ENCODE results near the gene ESPN.
A peak's percentile ranks its signal among the peaks of the same experiment; 100 is the strongest.
"Not testable (repeated sequence)": the region's sequence is repeated elsewhere in the genome, so short reads cannot be mapped to it uniquely, and the experiment has no call there.

Gene ESPN

DNA sequence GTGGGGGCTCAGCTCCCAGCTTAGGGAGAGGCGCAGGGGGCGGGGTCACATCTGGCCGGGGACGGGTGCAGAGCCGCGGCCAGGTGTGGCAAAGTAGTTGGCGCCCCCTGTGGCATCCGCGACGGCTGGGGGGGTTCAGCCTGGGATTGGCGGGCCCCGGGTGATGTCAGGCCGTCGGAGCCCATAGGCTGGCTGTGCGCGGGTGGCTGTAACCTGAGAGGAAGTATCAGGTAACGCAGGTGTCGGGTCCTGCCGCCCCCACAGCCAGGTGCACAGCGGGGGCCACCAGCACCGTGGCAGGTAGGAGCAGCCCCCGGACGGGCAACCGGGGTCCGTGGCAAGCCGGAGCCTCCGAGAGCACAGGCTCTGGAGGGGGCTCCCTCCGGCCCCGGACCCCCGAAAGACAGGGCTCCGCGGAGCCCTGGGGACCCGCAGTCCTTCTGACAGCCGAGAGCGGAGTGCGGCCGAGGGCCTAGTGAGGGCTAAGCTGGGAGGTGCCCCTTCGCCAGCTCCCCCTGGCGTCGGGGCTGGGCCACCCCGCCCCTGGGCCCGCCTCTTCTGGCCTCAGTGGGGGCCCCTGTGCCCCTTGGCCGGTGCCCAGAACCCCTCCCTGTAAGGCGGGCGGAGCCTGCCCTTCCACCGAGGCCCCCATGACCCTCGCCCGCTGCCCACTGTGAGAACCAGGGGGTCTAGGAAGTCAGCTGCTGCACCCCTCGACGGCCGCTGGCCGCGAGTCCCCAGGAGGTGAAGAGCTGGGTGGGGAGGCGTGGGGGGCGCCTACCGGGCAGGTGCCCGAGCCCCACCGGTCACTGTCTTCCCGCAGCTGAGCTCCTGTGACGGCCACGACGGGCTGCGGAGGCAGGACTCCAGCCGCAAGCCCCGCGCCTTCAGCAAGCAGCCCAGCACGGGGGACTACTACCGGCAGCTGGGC lies 23.5 kb downstream of the ESPN start:
- ATAC-seq = no peak
- DNase-seq = no peak

DNA sequence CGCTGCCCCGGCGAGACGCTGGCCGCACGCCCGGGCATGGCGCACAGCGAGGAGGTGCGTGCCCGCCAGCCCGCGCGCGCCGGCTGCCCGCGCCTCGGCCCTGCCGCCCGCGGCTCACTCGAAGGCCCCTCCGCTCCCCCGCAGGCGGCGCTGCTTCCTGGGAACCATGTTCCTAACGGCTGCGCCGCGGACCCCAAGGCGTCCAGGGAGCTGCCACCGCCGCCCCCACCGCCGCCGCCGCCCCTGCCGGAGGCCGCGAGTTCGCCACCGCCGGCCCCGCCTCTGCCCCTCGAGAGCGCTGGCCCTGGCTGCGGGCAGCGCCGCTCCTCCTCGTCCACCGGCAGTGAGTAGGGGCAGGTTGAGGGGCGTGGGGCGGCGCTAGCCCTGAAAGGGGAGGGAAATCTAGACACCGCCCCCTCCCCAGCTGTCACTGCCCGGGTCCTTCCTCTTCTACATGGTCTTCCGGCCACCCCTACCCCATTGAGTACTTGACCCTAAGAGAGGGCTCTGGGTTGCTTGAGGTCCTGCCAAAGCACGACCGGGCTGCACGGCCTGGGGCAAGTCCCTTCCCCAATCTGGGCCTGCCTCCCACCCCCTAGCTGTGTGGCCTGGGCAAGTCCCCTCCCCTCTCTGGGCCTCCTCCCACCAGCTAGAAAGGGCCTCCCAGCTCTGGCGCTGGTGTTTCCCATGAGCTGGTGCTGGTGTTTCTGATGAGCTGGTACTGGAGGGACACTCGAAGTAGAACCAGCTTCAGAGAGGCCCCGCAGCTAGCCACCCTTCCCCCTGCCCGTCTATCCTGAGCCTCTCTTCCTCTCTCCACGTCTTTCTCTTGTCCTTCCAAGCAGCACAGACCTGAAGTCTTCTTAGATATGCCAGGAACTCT lies 24.4 kb downstream of the ESPN start:
- DNase-seq = no peak

GRCh38 chr1:6450005-6450450 lies 25.5 kb downstream of the ESPN start:
- no peak for ATAC-seq
- DNase-seq = no peak

More for the DNA sequence above, 24.4 kb downstream of the ESPN start:
- ATAC-seq = no peak

- not testable (repeated sequence) for DNase-seq, ATAC-seq
Observed at GRCh38 chr1:6450486-6450885, 25.9 kb downstream of the ESPN start.

GRCh38 chr1:6450943-6451373 lies 26.4 kb downstream of the ESPN start:
- no peak for ATAC-seq
- DNase-seq = no peak

- ATAC-seq, DNase-seq: not testable (repeated sequence)
Observed at GRCh38 chr1:6453895-6454855, 29.6 kb downstream of the ESPN start.

DNA sequence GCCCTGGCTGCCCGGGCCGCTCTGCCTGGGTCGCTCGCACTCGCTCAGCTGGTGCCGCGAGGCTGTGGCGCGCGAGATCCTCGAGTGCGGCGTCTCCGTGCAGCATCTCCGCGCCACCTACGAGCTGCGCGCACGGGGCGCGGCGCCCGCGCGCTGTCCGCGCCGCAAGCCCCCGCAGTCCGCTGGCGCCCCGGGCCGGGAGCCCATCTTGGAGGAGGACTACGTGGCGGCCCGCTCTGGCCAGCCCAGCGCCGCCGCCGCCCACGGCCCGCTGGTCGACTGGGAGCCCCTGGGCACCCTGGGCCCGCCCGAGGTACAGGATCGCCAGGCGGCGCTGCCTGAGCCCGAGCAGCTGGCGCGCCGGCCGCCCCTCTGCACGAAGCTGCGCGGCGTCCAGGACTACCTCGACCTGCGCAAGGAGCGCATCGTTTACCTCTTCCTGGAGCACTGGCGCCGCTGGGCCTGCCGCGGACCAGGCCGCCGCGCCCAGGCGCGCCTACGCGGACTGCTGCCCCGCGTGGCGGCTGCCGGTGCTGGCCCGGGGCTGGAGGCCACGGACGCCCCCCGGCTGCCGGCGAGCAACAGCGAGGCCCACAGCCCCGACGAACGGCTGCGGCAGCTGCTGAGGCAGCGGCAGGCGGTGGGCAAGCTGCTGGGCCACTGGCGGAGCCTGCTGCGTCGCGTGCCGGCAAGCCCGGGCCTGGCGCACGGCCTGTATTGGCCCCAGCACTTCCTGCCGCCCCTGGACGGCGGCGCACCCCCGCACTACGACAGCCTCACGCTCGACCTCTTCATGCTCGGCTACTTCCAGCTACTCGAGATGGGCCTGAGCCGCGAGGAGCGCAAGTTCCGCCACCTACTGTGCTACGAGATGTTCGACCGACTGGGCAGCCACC lies 30.5 kb downstream of the ESPN start:
- DNase-seq (no peak), ATAC-seq (peak; percentile 16)

DNA sequence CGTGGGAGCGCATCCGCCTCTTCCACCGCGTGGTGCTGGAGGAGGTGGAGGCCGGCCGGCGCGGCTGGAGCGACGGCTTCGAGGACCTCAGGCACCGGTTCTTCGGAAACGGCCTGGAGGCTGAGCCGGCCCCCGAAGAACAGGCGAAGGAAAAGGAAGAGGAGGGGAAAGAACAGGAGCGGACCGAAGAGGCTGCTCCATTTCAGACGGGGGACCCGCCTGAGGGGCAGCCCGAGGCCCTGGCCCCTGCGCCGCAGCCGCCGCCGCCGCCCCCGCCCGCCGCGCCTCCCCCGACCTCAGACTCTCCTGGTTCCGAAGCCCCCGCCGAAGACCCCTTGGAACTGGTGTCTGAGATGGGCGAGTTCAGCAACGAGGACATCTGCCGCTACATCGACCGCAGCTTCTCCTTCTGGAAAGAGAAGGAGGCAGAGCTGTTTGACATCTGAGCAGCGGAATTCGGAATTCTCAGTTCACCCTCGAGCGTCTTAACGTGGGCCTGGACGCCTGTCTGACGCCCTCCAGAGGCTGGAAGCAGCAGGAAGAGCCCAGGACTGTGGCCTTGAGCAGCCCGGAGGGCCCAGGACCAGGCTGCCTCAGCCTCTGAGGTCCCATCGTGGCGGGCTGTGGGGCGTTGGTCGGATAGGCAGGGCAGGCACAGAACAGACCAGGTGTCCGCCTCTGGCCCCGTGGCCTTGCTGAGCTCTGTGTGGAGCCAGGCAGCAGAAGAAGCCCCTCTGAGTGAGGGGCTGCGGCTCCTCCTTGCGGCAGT lies 31.4 kb downstream of the ESPN start:
- not testable (repeated sequence) for ATAC-seq, DNase-seq

DNA sequence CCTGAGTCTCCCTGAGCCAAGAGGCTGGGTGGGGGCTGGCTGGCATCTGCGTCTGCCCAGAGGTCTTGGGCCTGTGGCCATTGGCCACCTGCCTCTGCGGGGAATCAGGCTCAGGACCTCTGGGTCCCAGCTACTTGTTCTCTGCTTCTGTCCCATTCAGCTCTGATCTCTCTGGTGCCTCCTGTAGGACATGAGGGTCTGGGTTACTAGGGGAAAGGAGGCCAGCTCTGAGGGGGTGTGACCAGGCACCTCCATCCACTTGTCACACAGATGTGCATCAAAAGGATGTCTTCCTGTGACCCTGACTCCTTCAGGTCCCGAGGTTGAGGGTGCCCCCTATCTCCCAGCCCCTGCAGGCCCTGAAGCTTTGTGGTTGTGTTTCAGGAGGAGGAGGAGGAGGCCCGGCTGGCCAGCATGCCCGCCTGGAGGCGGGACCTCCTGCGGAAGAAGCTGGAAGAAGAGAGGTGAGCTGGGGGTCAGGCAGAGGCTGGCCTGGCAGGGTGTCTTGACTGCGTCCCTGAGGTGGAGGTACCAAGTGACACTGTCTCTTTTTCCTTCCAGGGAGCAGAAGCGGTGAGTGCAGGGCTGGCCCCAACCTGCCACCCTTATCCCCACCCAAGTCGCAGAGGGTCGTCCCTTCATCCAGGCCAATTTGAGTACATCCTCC lies 32.4 kb downstream of the ESPN start:
- no peak for ATAC-seq
- no peak for DNase-seq

GRCh38 chr1:6459850-6460265 lies 35.3 kb downstream of the ESPN start:
- peak; percentile 14 for ATAC-seq
- peak; percentile 51 for DNase-seq

- ATAC-seq (peak; percentile 81), DNase-seq (peak; percentile 81)
Observed at GRCh38 chr1:6460301-6461050, 35.9 kb downstream of the ESPN start.

DNA sequence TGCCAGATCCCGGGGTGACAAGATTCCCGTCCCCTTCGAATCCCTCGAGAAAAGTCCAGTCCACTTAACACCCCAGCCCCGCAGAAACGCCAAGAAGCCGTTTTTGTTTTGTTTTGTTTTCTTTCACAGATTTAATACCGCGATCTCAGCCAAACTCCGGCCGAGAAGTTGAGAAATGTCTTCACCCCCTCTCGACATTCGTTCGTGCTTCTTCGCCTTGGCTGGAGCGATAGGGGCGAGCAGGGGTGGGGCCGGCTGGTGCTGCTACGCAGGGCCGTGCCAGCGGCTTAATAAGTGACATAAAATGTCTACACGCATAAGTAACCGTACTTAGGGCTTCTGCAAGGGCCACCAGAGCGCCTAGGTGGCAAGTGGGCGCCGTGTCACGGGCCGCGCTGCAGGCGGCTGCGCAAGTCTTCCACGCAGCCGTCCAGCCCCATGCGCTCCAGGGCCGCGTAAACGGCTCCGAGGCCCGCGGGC lies 36.5 kb downstream of the ESPN start:
- ATAC-seq (no peak), DNase-seq (no peak)

GRCh38 chr1:6461538-6462411 lies 37.2 kb downstream of the ESPN start:
- ATAC-seq = no peak
- no peak for DNase-seq

DNA sequence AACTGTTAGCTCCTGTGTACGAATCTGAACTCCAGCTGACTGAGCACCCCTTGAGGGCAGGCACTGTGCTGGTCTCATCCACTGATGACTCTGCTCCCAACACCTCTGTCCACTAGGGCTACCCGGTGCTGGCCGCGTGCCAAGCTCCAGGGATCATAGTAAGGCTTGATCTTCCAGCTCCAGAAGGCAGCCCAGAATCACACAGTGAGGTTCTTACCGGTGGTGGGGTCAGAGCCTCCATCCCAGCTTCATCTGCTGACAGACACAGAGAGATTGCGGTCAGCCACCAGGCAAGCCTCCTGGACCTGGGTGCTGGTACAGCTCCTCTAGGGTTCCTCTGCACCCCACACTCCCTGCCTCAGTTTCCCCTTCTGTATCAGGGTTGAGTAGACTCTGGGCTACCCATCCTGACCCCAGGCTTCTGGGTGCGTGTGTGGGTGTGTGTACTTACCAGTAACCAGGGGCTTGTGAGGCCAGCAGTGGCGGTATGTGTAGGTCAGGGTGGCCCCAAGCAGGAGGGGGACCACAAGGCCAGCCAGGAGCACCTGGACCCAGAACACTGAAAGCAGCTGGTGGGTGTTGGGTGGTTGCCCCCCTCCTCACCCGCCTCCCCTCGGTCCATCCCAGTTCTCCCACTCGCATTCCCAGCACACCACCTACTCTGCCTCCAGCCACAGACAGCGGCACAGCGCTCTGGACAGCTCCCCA lies 38.0 kb downstream of the ESPN start:
- DNase-seq = no peak
- no peak for ATAC-seq

- no peak for ATAC-seq
- no peak for DNase-seq
Observed at GRCh38 chr1:6463120-6463412, 38.5 kb downstream of the ESPN start.

GRCh38 chr1:6464514-6464836 lies 39.9 kb downstream of the ESPN start:
- ATAC-seq (peak; percentile 12), DNase-seq (peak; percentile 62)

DNA sequence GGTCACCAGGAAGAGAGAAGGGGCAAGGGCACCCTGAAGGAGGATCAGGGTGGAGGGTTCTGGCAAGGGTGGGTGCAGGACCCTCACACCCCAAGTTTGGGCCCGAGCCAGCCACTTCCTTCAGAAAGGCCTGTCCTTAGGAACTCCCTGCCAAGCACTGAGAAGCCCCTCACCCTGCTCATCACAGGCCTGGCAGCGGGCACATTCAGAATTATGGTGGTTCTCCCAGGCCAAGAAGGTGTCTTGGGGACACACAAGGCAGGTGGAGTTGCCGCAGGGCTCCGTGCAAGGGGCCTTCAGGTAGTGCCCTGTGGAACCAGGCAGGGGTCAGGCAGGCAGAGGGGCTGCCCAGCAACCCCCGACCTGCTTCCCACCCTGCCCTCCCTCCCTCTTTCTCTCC lies 40.3 kb downstream of the ESPN start:
- no peak for ATAC-seq
- DNase-seq = no peak
